Transverse colon (tissue), 4 donors: ENCODE measurements around the gene STK17A. TPM values are rescaled to one million over a fixed set of nuclear protein-coding genes. Genes with fewer than 3 reads are reported as not detected.

Source experiments
- DNase-seq: peaks from one replicate; pipeline ENCODE4 v3.0.0-alpha.2; 2019
- H3K27ac ChIP-seq, 4 donors: fragments of 200-600 bp; sonication (generic); 2 replicates each; pipeline ENCODE4 v1.5.1; 2016 to 2018; ENCODE audit warnings: inconsistent platforms in 4 of 4
- H3K27me3 ChIP-seq: fragments of 200-600 bp; sonication (generic); 2 replicates; pipeline ENCODE4 v1.5.1; 2017; ENCODE audit warnings: inconsistent platforms
- H3K36me3 ChIP-seq, 4 donors: fragments of 200-600 bp; sonication (generic); 2 replicates each; pipeline ENCODE4 v1.5.1; 2017 to 2019; ENCODE audit warnings: inconsistent platforms in 4 of 4
- H3K4me1 ChIP-seq, 4 donors: fragments of 200-600 bp; sonication (generic); 2 replicates each; pipeline ENCODE4 v1.5.1; 2017 to 2020; ENCODE audit warnings: inconsistent platforms in 4 of 4
- H3K4me3 ChIP-seq, 4 donors: fragments of 200-600 bp; sonication (generic); 1 replicate in 1 of 4; 2 replicates in 3 of 4; pipeline versions ENCODE4 v1.5.1 to v1.6.1; 2017 to 2019; ENCODE audit warnings: inconsistent platforms in 4 of 4
- H3K9me3 ChIP-seq, 2 donors: fragments of 200-600 bp; sonication (generic); 2 replicates each; pipeline ENCODE4 v1.5.1; 2017 to 2019; ENCODE audit warnings: inconsistent platforms in 2 of 2
- CTCF ChIP-seq, 5 experiments: fragments of 200-600 bp in 3 of 5; fragments of 450-650 bp in 2 of 5; sonication (generic) in 3 of 5; IDR thresholded peaks; 1 replicate in 2 of 5; 2 replicates in 3 of 5; pipeline ENCODE4 v1.5.1; 2016 to 2017; ENCODE audit warnings: antibody characterized with exemption in 5 of 5, inconsistent platforms in 3 of 5, mild to moderate bottlenecking in 2 of 5, moderate library complexity in 1 of 5
- EP300 ChIP-seq: sonication (generic); formaldehyde crosslinking; IDR thresholded peaks from one replicate; pipeline ENCODE4 v1.6.1; 2017; ENCODE audit warnings: antibody characterized with exemption, low read depth
- POLR2A ChIP-seq: fragments of 450-650 bp; IDR thresholded peaks from one replicate; pipeline ENCODE4 v1.6.1; 2016; ENCODE audit warnings: antibody characterized with exemption, mild to moderate bottlenecking, moderate library complexity
- POLR2AphosphoS5 ChIP-seq, 3 donors: sonication (generic); formaldehyde crosslinking; IDR thresholded peaks; one replicate each; pipeline ENCODE4 v1.6.1; 2016; ENCODE audit warnings: antibody characterized with exemption in 3 of 3
- WGBS, 2 donors: methylation state at CpG; one replicate each; pipeline ENCODE4 v1.1.5; 2018; ENCODE audit warnings: low coverage in 1 of 2; 5-methylcytosine and 5-hydroxymethylcytosine counted together
- in situ Hi-C, 4 donors: fragments of 200-750 bp; cut with MboI; loops; one replicate each; pipeline versions ENCODE4 v1.15.0 to v1.15.1; 2017; ENCODE audit warnings: low sequenced_read_pairs in 3 of 4, low pct_ligation_motif_present in 1 of 4, low pct_unique_long_range_greater_than_20kb in 1 of 4
- intact Hi-C: fragments of 100-400 bp; cut with DNase I; formaldehyde crosslinking; loops from one replicate; pipeline ENCODE4 v1.15.1; 2023; ENCODE audit warnings: low total_unique reads
- total RNA-seq, 4 donors: library from RNA; depleted of rRNA; stranded (reverse); fragments of >200 nt; gene quantifications; one replicate each; pipeline ENCODE4 v1.1.0, GENCODE V29; 2016

Gene STK17A
- total RNA-seq, 4 donors from 2014 or later: 6.0 to 35.7 (median 26.4) TPM

- in situ Hi-C loops (no loop called here), intact Hi-C loops (no loop called here)
- H3K27ac ChIP-seq: no peak overlapping the region
Observed at GRCh38 chr7:43659549-43659896, 76.6 kb downstream of the STK17A start.

GRCh38 chr7:43660141-43660540 is 77.2 kb downstream of the STK17A start:
- 98 to 100% methylated on average over 2 of the region's 2 CpGs for WGBS, 2 donors
- H3K27ac ChIP-seq: no peak overlapping the region

More at GRCh38 chr7:43659549-43659896, 76.6 kb downstream of the STK17A start:
- Histone ChIP-seq H3K27me3 (no peaks in the 10 kb centered on the region), H3K36me3 (no peaks in the 10 kb centered on the region), H3K4me1 (peaks cover 0 to 15% (median 4%) of the 10 kb centered on the region in 4 donors), H3K9me3 (no peaks in the 10 kb centered on the region), H3K4me3 (no peak overlapping the region)
- DNase-seq: no peak
- TF ChIP-seq CTCF (IDR thresholded peaks at IDR 0.05) (no peak), POLR2A (no peak), EP300 (no peak), POLR2AphosphoS5 (IDR thresholded peaks at IDR 0.05) (no peak)

GRCh38 chr7:43664681-43665080 is 81.8 kb downstream of the STK17A start:
- no peaks in the 10 kb centered on the region for H3K27me3 ChIP-seq
- no peaks in the 10 kb centered on the region for H3K36me3 ChIP-seq
- in situ Hi-C loops (no loop called here), intact Hi-C loops (no loop called here)
- TF ChIP-seq CTCF (IDR thresholded peaks at IDR 0.05) (no peak), POLR2AphosphoS5 (IDR thresholded peaks at IDR 0.05) (peak in 1 of 3 donors; percentile 16)
- peaks cover 0 to 4% (median 0%) of the 10 kb centered on the region in 4 donors for H3K4me1 ChIP-seq
- WGBS, 2 donors: 0 to 37% methylated on average over 1 of the region's 1 CpG
- DNase-seq: no peak
- H3K4me3 ChIP-seq: no peak overlapping the region
- H3K27ac ChIP-seq: peak overlapping the region in 1 of 4 donors; percentile 18
- H3K9me3 ChIP-seq: no peaks in the 10 kb centered on the region

More at GRCh38 chr7:43660141-43660540, 77.2 kb downstream of the STK17A start:
- in situ Hi-C loops: no loop called here
- H3K4me1 ChIP-seq: peaks cover 0 to 17% (median 4%) of the 10 kb centered on the region in 4 donors
- H3K4me3 ChIP-seq: no peak overlapping the region
- no peaks in the 10 kb centered on the region for H3K36me3 ChIP-seq
- TF ChIP-seq EP300 (no peak), POLR2A (no peak), POLR2AphosphoS5 (IDR thresholded peaks at IDR 0.05) (no peak), CTCF (IDR thresholded peaks at IDR 0.05) (no peak)
- intact Hi-C loops: no loop called here
- no peaks in the 10 kb centered on the region for H3K27me3 ChIP-seq
- DNase-seq: no peak
- H3K9me3 ChIP-seq: no peaks in the 10 kb centered on the region

GRCh38 chr7:43666938-43667337 is 84.0 kb downstream of the STK17A start:
- Histone ChIP-seq H3K36me3 (no peaks in the 10 kb centered on the region), H3K4me1 (peaks cover 0 to 18% (median 0%) of the 10 kb centered on the region in 4 donors), H3K27ac (no peak overlapping the region), H3K9me3 (no peaks in the 10 kb centered on the region), H3K4me3 (no peak overlapping the region), H3K27me3 (no peaks in the 10 kb centered on the region)
- no peak for DNase-seq
- in situ Hi-C loops (no loop called here), intact Hi-C loops (no loop called here)
- TF ChIP-seq POLR2A (no peak), CTCF (IDR thresholded peaks at IDR 0.05) (no peak), POLR2AphosphoS5 (IDR thresholded peaks at IDR 0.05) (no peak), EP300 (no peak)
